IPS-18a (cell line): ENCODE measurements around the gene KIF4B.
"Not testable (repeated sequence)": the region's sequence is repeated elsewhere in the genome, so short reads cannot be mapped to it uniquely, and the experiment has no call there.

Experiments
- H3K27ac ChIP-seq: one replicate; pipeline ENCODE4 v1.5.1; 2013; ENCODE audit warnings: low read length
- H3K27me3 ChIP-seq: one replicate; pipeline ENCODE4 v1.6.1; 2013; ENCODE audit warnings: mild to moderate bottlenecking, low read length; ENCODE audit not compliant: control insufficient read depth, insufficient read depth
- H3K36me3 ChIP-seq: one replicate; pipeline ENCODE4 v1.6.1; 2013; ENCODE audit warnings: low read depth, low read length; ENCODE audit not compliant: control insufficient read depth
- H3K4me1 ChIP-seq: one replicate; pipeline ENCODE4 v1.6.1; 2013; ENCODE audit warnings: low read depth, low read length; ENCODE audit not compliant: control insufficient read depth
- H3K4me3 ChIP-seq: one replicate; pipeline ENCODE4 v1.5.1; 2013; ENCODE audit warnings: low read length
- H3K9ac ChIP-seq: one replicate; pipeline ENCODE4 v1.6.1; 2013; ENCODE audit warnings: mild to moderate bottlenecking, low read length, moderate library complexity
- H3K9me3 ChIP-seq: one replicate; pipeline ENCODE4 v1.6.1; 2013; ENCODE audit warnings: low read depth, low read length; ENCODE audit not compliant: control insufficient read depth

Gene KIF4B

DNA sequence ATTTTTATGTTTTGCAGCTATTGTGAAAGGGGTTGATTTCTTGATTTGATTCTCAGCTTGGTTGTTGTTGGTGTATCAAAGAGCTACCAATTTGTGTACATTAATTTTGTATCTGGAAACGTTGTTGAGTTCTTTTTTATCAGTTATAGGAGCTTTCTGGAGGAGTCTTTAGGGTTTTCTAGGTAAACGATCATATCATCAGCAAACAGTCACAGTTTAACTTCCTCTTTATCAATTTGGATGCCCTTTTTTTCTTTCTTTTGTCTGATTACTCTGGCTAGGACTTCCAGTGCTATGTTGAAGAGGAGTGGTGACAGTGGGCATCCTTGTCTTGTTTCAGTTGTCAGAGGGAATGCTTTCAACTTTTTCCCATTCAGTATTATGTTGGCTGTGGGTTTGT lies 21.5 kb downstream of the KIF4B start:
- H3K4me3 ChIP-seq, H3K27me3 ChIP-seq, H3K9ac ChIP-seq, H3K27ac ChIP-seq, H3K4me1 ChIP-seq, H3K36me3 ChIP-seq, H3K9me3 ChIP-seq: not testable (repeated sequence)

DNA sequence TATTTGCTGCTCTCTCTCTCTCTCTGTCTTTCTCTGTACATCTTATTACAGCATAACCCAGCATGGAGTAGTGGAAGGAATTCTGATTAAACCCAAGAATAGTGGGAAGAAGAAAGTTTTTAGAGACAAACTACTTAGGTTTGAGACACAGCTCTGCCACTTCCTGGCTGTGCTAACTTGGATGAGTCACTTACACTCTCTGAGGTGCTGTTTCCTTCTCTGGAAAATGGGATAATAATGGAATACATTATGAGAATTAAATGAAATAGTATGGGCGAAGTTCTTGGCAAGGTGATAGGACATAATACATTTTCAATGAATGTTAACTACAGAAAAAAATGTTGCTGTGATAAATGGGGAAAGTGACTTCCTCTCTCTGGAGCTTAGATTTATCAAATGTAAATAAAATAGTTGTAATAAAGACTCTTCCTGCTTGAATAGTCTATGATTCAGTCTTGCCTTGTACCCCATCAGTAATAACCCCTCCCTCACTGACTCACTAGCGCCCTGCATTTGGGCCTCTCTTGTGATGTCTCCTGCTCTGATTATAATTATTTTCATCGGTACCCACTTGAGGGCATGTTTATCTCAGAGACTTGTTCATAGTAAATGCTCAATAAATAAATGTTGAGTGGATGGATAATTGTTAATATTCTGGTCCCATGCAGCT lies 27.6 kb downstream of the KIF4B start:
- H3K4me3 ChIP-seq = no peak overlapping the region
- H3K27me3 ChIP-seq = no peaks in the 10 kb centered on the region
- H3K9me3 ChIP-seq = no peaks in the 10 kb centered on the region
- H3K36me3 ChIP-seq = no peaks in the 10 kb centered on the region
- peaks cover 5% of the 10 kb centered on the region for H3K4me1 ChIP-seq
- H3K9ac ChIP-seq = no peak overlapping the region
- H3K27ac ChIP-seq = no peak overlapping the region

GRCh38 chr5:155044591-155044990 lies 31.0 kb downstream of the KIF4B start:
- Histone ChIP-seq H3K4me1 (peaks cover 25% of the 10 kb centered on the region), H3K36me3 (no peaks in the 10 kb centered on the region), H3K9me3 (no peaks in the 10 kb centered on the region), H3K27me3 (no peaks in the 10 kb centered on the region), H3K4me3 (no peak overlapping the region), H3K27ac (no peak overlapping the region), H3K9ac (no peak overlapping the region)

GRCh38 chr5:155046591-155046990 lies 33.0 kb downstream of the KIF4B start:
- Histone ChIP-seq H3K4me3 (no peak overlapping the region), H3K9me3 (no peaks in the 10 kb centered on the region), H3K4me1 (peaks cover 36% of the 10 kb centered on the region), H3K27me3 (no peaks in the 10 kb centered on the region), H3K9ac (no peak overlapping the region), H3K36me3 (no peaks in the 10 kb centered on the region), H3K27ac (no peak overlapping the region)

GRCh38 chr5:155047818-155048217 lies 34.3 kb downstream of the KIF4B start:
- Histone ChIP-seq H3K36me3 (no peaks in the 10 kb centered on the region), H3K9me3 (no peaks in the 10 kb centered on the region), H3K27ac (no peak overlapping the region), H3K9ac (no peak overlapping the region), H3K27me3 (no peaks in the 10 kb centered on the region), H3K4me1 (peaks cover 36% of the 10 kb centered on the region), H3K4me3 (no peak overlapping the region)

DNA sequence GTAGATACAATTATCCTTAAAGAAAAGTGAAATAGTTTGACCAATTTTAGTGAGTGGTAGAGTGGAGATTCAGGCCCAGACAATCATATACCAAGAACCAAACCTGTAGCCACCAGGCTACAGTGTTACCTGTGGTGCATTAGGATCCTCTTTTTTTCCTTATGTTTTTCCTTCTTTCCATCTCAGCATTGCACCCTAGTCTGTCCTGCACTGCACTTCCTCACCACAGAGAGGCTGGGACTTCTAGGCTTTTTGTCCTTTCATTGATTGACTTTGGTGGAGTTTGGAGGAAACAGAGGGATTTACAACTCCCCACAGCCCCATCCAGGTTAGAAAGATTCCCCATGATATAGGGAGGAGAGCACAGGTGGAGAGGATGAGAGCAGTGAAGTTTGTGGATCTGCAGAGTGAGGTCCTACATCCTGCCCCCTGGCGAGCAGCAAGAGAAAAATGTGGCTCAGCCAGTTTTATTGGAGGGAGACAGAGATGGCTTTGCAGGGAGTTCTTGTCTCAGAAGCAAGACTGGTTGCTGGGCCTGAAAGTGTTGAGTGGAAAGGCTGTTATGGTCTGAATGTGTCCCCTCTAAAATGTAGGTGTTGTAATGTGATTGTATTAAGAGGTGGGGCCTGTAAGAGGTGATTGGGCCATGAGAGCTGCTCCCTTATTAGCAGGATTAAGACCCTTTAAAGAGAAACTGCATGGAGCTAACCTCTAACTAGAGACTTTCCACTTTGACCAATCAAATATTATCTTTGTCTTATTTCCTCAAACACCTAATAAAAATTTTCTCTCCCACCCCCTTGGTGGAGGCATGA lies 36.2 kb downstream of the KIF4B start:
- no peak overlapping the region for H3K27ac ChIP-seq
- H3K4me3 ChIP-seq = no peak overlapping the region
- H3K36me3 ChIP-seq = no peaks in the 10 kb centered on the region
- H3K9me3 ChIP-seq = no peaks in the 10 kb centered on the region
- H3K27me3 ChIP-seq = no peaks in the 10 kb centered on the region
- peaks cover 46% of the 10 kb centered on the region for H3K4me1 ChIP-seq
- H3K9ac ChIP-seq = no peak overlapping the region

- Histone ChIP-seq H3K4me3 (no peak overlapping the region), H3K36me3 (no peaks in the 10 kb centered on the region), H3K27me3 (no peaks in the 10 kb centered on the region), H3K27ac (no peak overlapping the region), H3K4me1 (peaks cover 46% of the 10 kb centered on the region), H3K9me3 (no peaks in the 10 kb centered on the region), H3K9ac (no peak overlapping the region)
Observed at GRCh38 chr5:155050384-155051019, 36.9 kb downstream of the KIF4B start.

DNA sequence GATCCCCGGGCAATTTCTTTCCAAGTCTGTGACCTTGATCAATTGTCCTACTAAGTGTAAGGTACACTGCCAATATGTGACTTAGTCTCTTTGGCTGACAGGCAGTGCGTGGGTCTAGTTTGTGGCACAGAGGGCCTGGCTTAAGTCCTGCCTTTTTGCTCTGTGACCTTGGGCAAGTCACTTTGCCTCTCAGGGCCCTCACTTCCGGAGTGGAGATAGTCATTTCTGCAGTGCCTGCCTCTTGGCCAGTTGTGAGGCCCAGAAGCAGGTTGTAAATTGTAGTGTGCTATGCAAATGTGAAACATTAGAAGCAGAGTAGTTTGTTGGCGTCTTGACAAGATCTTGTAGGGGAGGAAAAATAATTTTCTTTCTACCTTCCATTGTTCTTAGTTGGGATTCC lies 39.0 kb downstream of the KIF4B start:
- H3K9me3 ChIP-seq = no peaks in the 10 kb centered on the region
- no peak overlapping the region for H3K9ac ChIP-seq
- H3K36me3 ChIP-seq = no peaks in the 10 kb centered on the region
- no peak overlapping the region for H3K4me3 ChIP-seq
- H3K27me3 ChIP-seq = no peaks in the 10 kb centered on the region
- no peak overlapping the region for H3K27ac ChIP-seq
- peaks cover 31% of the 10 kb centered on the region for H3K4me1 ChIP-seq

- no peak overlapping the region for H3K9ac ChIP-seq
- no peaks in the 10 kb centered on the region for H3K27me3 ChIP-seq
- H3K36me3 ChIP-seq = no peaks in the 10 kb centered on the region
- no peak overlapping the region for H3K4me3 ChIP-seq
- H3K4me1 ChIP-seq = peaks cover 31% of the 10 kb centered on the region
- peaks cover 2% of the 10 kb centered on the region for H3K9me3 ChIP-seq
- H3K27ac ChIP-seq = no peak overlapping the region
Observed at GRCh38 chr5:155053501-155053900, 39.9 kb downstream of the KIF4B start.

- no peak overlapping the region for H3K27ac ChIP-seq
- peaks cover 9% of the 10 kb centered on the region for H3K4me1 ChIP-seq
- no peaks in the 10 kb centered on the region for H3K36me3 ChIP-seq
- H3K9ac ChIP-seq = no peak overlapping the region
- H3K4me3 ChIP-seq = no peak overlapping the region
- no peaks in the 10 kb centered on the region for H3K27me3 ChIP-seq
- peaks cover 2% of the 10 kb centered on the region for H3K9me3 ChIP-seq
Observed at GRCh38 chr5:155056644-155057269, 43.2 kb downstream of the KIF4B start.

DNA sequence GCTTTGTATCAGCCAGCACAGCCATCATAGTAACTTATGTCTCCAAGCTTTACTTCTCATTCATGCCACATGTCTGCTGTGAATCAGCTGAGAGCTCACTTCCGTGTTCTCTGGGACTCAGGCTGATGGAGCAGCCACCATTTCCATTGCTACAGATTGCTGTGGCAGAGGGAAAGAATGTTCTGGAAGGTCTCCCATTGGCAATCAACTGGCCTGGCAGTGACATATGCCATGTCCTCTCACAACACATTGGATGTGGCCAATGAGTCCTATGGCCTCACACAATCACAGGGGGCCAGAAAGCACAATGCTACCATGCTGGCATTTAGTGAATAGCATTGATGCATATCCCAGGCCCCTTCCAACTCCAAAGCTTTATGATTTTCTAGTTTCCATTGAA lies 44.1 kb downstream of the KIF4B start:
- no peak overlapping the region for H3K4me3 ChIP-seq
- H3K27me3 ChIP-seq = no peaks in the 10 kb centered on the region
- peaks cover 2% of the 10 kb centered on the region for H3K9me3 ChIP-seq
- H3K9ac ChIP-seq = no peak overlapping the region
- H3K36me3 ChIP-seq = no peaks in the 10 kb centered on the region
- H3K27ac ChIP-seq = no peak overlapping the region
- H3K4me1 ChIP-seq = peaks cover 9% of the 10 kb centered on the region
